LoVo (cell line): ENCODE results near the gene BIRC6.
"Not testable (repeated sequence)": the region's sequence is repeated elsewhere in the genome, so short reads cannot be mapped to it uniquely, and the experiment has no call there.

Experiments used
- DNase-seq: peaks from one replicate; pipeline ENCODE4 v3.0.0-alpha.2; 2016; ENCODE audit warnings: low spot score

BIRC6 gene

GRCh38 chr2:32356681-32357317 is at the start of gene BIRC6:
Gene BIRC6, plus strand, starts transcription at chr2:32357023. Its CDS starts 139 bp downstream, at chr2:32357162.
- peak; percentile 96 for DNase-seq

- DNase-seq: no peak
Measured at GRCh38 chr2:32310577-32310976, 46.2 kb upstream of the BIRC6 start.

- DNase-seq: no peak
Measured at GRCh38 chr2:32314886-32315285, 41.9 kb upstream of the BIRC6 start.

- not testable (repeated sequence) for DNase-seq
Measured at GRCh38 chr2:32328679-32329078, 28.1 kb upstream of the BIRC6 start.

GRCh38 chr2:32329180-32329980 is 27.4 kb upstream of the BIRC6 start:
- DNase-seq: peak; percentile 41

GRCh38 chr2:32330136-32330535 is 26.7 kb upstream of the BIRC6 start:
- no peak for DNase-seq

- no peak for DNase-seq
Measured at GRCh38 chr2:32342801-32343200, 14.0 kb upstream of the BIRC6 start.

GRCh38 chr2:32350797-32351196 is 6.0 kb upstream of the BIRC6 start:
- not testable (repeated sequence) for DNase-seq

GRCh38 chr2:32355976-32356680 is 695 bp upstream of the BIRC6 start:
- DNase-seq: no peak

- no peak for DNase-seq
Measured at GRCh38 chr2:32357318-32358110, 691 bp downstream of the BIRC6 start.

- DNase-seq: no peak
Measured at GRCh38 chr2:32358111-32358482, 1.3 kb downstream of the BIRC6 start.

GRCh38 chr2:32360416-32360815 is 3.6 kb downstream of the BIRC6 start:
- no peak for DNase-seq

- not testable (repeated sequence) for DNase-seq
Measured at GRCh38 chr2:32362997-32363396, 6.2 kb downstream of the BIRC6 start.

GRCh38 chr2:32363597-32363996 is 6.8 kb downstream of the BIRC6 start:
- DNase-seq: no peak

GRCh38 chr2:32364290-32364689 is 7.5 kb downstream of the BIRC6 start:
- DNase-seq: not testable (repeated sequence)

- not testable (repeated sequence) for DNase-seq
Measured at GRCh38 chr2:32365679-32366078, 8.9 kb downstream of the BIRC6 start.

- no peak for DNase-seq
Measured at GRCh38 chr2:32366595-32366994, 9.8 kb downstream of the BIRC6 start.

- no peak for DNase-seq
Measured at GRCh38 chr2:32369222-32369621, 12.4 kb downstream of the BIRC6 start.

GRCh38 chr2:32370942-32371341 is 14.1 kb downstream of the BIRC6 start:
- DNase-seq: not testable (repeated sequence)

GRCh38 chr2:32372519-32373182 is 15.8 kb downstream of the BIRC6 start:
- DNase-seq: no peak

GRCh38 chr2:32375228-32375892 is 18.5 kb downstream of the BIRC6 start:
- DNase-seq: no peak
